HG03571 (cell line): ENCODE results near the gene SHANK3.

ENCODE experiments used
- ATAC-seq: cut with Tn5 transposase; IDR thresholded peaks from one replicate; pipeline ENCODE4 v1.9.1; 2021; ENCODE audit not compliant: unreplicated experiment

SHANK3 gene

DNA sequence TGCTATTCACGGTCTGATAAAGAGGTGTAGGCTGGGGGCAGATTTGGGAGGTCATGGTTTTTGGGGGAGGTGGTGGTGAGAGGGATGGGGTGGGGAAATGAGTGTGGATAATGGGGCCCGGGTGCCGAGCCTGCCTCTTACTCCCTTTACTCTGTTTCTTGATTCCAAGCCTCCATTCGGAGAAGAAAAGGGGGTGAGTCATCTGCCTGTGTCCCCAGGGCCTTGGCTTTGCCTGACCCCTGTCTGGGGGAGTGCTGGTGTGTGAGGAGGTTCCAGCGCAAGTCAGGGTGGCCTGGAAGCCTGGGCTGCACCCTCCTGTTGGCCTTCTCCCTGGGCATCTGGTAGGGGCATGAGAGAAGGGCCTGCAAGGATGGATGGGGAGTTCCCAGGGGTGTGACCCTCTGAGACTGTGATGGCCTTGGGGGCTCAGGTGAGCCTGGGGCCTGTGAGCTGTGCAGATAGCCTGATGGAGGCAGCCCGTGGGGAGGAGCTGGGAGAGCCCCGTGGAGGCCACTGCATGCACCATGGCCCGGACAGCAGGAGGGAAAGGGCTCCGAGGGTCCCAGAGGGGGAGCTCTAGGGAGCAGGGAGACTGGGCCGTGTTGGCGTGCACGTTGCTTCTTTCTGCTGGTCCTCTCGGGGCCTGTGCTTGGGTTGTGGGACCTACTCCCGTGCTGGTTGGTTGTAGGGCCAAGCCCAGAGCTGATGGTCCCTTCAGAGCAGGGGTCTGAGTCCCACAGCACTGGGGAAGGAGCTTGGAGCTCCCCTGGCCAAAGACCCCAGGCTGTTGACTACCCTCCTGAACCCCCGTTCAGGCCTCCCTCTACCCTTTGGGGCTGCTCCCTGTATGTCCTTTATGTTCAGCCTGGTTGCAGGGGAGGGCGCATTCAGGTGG, 39.1 kb downstream of the SHANK3 start:
- no peak for ATAC-seq

DNA sequence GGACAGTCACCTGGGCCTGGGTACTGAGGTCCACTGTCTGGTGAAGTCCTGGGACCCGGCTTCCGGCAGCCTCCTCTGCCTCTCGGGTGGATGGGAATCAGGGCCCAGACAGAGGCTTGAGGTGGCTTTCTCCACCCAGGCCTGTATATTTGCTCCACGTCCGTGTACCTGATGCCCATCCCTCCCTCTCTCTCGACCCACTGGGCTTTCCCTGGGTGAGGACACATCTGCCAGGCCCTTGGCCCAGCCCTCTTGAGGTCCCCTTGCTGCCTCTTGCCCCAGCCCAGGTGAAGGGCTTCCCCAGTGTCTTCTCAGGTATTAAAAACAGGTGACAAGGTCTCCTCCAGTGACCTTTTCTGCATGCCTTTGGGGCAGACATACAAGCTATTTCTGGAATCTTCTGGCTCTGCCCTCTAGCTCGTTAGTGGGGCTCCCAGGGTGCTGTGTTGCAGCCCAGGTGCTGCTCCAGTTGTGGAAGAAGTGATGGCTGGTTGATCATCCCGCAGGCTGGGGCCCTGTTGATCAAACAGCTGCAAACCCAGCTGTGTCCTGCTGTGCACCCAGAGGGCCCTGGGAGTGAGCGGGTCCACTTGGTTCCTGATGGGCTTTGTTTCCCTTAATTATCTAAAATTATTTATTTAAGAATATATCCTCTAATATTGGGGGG, 39.9 kb downstream of the SHANK3 start:
- ATAC-seq = no peak

DNA sequence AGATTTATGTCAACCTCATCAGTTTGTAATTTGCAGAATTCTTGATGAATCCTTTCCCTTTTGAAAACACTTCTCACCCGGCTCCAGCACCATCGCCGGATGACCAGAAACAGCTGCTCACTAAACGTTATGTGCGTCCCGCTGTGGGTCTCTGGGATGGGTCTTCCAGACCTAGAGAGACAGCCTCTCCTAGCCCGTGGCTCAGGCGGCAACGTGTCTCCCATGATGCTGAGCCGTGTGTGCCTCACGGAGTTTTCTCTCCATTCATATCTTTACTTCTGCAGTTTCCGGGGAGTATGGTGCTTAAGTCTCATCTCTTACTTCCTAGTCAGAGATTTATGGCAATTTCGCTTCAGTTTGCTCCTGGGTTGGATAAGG, 40.4 kb downstream of the SHANK3 start:
- no peak for ATAC-seq

DNA sequence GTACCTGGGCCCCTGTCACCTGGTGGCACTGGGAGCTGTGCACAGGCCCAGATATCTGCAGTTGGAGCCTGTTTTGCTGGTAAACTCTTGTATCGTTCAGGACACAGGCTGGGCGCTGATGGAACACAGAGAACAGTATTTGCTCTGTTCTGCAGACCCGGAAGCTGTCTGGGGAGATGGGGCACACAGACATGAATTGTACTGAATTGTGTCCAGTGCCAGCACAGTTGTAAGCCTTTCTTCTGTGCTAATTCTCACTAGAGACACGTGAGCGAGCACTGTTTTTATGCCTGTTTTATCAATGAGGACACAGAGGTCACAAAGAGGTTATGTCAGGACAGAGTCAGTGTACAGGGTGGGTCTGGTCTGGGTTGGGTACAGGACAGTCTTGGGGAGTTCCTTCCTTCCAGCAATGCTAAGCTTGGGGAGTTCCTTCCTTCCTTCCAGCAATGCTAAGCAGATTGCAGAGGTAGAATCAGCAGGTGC, 41.0 kb downstream of the SHANK3 start:
- no peak for ATAC-seq

DNA sequence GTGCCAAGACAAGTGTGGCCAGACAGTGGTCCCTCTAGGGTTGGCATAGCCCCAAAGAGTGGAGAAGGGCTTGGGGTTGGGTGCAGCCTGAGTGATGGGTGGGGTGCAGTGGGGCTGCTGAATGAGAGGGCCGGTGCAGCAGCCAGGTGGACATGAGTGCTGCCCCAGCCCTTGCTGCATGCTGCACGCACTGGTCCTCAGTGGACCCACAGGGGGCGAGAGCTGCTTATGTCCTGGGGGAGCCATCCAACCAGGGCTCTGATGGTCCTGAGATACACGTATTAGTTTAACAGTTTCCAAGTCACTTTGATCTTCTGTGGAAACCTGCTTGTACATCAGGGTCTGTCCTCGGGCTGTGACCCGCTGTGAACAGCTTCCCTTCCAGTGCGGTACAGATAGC, 41.5 kb downstream of the SHANK3 start:
- ATAC-seq = no peak

DNA sequence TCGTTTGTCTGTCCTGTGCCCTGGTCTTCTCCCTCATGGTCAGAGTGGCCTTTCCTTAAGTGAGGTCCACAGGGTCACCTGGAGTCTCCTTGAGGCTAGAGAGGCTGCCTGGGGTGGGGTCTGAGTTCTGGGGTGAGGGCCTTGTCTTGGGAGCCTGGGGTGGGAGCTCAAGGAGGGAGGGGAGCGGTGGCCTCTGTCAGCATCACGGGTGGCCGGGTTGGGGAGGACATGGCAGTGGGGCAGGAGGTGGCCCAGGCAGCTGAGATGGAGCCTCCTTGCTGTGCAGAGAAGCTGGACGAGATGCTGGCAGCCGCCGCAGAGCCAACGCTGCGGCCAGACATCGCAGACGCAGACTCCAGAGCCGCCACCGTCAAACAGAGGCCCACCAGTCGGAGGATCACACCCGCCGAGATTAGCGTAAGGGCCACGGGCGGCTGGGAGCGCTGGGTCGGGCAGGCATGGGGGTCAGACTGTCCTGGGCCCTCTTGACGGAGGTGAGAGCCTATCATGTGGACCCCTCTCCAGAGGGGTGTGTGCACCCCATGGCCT, 42.1 kb downstream of the SHANK3 start:
- ATAC-seq = no peak

DNA sequence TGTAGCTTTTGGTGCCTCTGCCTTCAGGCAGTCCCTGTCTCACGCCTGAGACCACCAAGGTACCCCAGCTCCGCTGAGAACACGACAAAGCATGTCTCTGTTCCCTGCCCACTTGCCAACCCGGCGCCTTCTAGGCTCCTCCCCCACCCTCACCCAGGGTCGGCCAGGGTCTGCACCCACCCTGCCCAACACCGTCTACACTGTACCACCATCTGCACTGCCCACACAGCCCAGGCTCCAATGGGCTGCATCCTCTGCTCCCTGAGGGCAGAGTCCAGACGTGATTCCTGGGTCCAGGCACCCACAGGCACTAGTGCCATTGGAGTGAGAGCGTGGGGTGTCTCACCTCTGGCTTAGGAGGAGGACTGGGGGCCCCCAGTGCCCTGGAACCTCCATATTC, 42.6 kb downstream of the SHANK3 start:
- no peak for ATAC-seq

DNA sequence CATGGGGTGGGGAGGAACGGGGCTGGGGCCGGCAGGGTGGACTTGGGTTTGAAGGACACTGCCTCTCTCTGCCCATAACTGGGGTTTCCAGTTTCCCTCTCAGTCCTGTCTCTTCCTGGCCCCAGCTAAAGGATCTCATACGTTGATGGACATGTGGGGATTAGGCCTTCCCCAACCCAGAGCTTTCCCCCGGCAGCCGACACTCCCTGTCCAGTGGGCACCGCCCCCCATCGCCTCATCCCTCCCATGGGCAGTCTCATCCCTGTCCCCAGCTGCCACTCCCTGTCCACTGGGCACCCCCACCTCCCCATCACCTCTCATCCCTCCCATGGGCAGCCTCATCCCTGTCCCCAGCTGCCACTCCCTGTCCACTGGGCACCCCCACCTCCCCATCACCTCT, 43.2 kb downstream of the SHANK3 start:
- no peak for ATAC-seq

DNA sequence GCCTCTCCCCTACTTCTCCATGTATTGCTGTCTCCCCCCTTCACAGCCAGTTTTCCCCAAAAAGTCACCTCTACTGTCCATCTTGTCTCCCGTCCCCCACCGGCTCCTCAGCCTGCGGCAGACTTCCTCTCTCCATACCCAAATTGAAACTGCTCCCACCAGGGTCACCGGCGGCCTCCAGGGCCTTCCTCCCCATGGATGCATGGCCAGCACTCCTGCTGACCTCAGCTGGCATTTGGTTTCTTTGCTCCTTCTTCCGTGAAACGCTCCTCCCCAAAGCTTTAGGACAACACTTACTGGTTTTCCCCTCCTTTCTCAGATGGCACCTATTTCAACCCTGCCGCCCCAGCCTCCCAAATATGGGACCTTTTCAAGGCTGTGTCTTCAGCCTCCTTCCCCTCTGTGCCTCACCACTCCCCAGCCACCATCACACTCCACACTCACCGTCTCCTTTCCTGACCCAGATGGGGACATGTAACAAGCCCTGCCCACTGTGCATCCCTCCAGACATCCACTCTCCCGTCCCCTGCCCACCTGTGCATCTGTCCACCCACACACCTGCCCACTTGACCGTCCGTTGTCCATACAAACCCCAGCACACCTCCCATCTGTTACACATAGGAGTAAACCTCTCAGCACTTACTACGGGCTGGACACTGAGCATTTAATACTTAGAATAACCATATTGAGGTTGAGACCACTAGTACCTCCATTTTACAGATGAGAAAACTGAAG, 43.8 kb downstream of the SHANK3 start:
- no peak for ATAC-seq

DNA sequence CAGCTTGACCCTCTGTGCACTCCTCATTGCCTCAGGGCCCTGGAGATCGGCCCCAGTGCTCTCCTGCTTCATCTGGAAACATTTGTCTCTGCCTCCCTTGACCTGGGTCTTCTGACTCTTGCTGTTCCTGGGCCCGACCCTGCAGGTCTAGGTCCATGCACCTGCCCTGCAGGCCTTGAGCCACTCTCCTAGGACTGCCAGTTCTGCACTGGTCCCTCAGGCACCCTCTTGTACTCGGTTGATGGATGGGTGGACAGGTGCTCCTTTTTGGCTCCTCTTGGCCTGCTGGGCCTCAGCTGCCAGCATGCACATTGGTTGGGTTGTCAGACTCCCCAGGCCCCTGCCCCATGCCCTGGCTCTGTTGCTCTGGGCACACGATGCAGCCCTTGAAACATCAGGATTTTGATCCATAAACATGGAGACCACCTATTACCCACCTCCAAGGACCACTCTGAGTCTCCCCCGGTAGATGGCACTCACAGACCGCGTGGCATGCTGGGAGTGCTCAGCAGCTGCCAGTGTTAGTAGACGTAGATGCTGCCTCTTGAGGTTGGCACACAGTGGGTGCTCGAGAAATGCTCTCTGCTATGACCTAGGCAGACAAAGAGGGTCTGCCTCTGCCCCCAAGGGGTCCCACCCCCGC, 45.2 kb downstream of the SHANK3 start:
- ATAC-seq = no peak

DNA sequence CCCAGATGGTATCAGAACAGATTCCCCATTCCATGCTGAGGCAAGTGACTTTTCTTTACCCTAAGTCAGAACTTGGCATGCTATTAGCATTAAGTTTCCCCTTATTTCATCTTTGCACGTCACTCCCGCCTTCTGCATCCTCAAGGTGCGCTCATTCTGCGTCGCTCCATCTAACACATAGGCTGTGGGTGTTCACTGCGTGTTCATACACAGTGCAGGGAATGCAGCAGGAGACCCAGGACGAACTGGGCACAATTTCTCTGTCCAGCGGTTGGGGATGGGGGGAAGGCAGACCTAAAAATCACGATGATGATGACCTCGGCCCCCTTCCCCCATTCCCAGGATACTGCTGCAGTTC, 45.7 kb downstream of the SHANK3 start:
- ATAC-seq = no peak

DNA sequence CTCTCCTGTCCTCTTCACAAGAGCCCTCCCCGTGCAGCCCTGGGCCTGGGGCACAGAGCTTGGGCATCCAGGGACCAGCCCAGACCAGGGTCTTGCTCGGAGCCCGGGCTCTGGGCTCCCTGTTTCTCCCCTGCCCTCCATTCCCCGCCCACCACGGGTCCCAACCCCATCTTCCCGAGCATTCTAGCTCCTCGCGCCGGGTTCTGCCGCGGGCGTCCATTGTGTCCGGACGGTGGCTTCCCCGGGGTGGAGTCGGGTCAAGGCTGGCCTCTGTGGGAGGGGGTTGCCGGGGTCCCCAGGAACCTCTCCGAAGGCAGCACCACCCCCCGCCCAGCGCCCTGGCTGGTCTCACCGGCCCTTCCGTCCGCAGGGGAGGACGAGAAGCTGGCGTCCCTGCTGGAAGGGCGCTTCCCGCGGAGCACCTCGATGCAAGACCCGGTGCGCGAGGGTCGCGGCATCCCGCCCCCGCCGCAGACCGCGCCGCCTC, 47.2 kb downstream of the SHANK3 start:
- ATAC-seq = no peak

DNA sequence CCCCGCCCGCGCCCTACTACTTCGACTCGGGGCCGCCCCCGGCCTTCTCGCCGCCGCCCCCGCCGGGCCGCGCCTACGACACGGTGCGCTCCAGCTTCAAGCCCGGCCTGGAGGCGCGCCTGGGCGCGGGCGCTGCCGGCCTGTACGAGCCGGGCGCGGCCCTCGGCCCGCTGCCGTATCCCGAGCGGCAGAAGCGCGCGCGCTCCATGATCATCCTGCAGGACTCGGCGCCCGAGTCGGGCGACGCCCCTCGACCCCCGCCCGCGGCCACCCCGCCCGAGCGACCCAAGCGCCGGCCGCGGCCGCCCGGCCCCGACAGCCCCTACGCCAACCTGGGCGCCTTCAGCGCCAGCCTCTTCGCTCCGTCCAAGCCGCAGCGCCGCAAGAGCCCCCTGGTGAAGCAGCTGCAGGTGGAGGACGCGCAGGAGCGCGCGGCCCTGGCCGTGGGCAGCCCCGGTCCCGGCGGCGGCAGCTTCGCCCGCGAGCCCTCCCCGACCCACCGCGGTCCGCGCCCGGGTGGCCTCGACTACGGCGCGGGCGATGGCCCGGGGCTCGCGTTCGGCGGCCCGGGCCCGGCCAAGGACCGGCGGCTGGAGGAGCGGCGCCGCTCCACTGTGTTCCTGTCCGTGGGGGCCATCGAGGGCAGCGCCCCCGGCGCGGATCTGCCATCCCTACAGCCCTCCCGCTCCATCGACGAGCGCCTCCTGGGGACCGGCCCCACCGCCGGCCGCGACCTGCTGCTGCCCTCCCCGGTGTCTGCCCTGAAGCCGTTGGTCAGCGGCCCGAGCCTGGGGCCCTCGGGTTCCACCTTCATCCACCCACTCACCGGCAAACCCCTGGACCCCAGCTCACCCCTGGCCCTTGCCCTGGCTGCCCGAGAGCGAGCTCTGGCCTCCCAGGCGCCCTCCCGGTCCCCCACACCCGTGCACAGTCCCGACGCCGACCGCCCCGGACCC, 48.0 kb downstream of the SHANK3 start:
- ATAC-seq = no peak

DNA sequence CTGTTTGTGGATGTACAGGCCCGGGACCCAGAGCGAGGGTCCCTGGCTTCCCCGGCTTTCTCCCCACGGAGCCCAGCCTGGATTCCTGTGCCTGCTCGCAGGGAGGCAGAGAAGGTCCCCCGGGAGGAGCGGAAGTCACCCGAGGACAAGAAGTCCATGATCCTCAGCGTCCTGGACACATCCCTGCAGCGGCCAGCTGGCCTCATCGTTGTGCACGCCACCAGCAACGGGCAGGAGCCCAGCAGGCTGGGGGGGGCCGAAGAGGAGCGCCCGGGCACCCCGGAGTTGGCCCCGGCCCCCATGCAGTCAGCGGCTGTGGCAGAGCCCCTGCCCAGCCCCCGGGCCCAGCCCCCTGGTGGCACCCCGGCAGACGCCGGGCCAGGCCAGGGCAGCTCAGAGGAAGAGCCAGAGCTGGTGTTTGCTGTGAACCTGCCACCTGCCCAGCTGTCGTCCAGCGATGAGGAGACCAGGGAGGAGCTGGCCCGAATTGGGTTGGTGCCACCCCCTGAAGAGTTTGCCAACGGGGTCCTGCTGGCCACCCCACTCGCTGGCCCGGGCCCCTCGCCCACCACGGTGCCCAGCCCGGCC, 48.7 kb downstream of the SHANK3 start:
- ATAC-seq = no peak

DNA sequence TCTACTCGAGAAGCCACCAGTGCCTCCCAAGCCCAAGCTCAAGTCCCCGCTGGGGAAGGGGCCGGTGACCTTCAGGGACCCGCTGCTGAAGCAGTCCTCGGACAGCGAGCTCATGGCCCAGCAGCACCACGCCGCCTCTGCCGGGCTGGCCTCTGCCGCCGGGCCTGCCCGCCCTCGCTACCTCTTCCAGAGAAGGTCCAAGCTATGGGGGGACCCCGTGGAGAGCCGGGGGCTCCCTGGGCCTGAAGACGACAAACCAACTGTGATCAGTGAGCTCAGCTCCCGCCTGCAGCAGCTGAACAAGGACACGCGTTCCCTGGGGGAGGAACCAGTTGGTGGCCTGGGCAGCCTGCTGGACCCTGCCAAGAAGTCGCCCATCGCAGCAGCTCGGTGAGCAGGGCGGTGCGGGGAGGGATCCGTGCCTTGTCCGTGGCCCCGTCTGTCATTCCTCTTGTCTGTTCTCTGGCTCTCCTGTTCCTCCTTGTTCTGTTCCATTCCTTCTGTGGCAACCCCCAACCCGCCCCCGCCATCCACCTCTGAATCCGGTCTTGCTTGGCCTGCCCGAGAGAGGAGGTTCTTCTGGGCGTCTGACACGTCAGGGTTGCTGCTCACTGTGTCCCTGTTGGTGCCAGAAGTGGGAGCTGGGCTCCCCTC, 49.6 kb downstream of the SHANK3 start:
- ATAC-seq = no peak
